GM23248 (cell line): ENCODE data around the gene RABGAP1L. TPM values are rescaled to one million over a fixed set of nuclear protein-coding genes. Genes with fewer than 3 reads are reported as not detected.

Experiments used
- DNase-seq: peaks from one replicate; pipeline ENCODE4 v3.0.0-alpha.2; 2015
- H2AFZ ChIP-seq: fragments of 200-600 bp; sonication (generic); 2 replicates; pipeline ENCODE4 v1.6.1; 2016; ENCODE audit warnings: antibody characterized with exemption
- H3F3A ChIP-seq: fragments of 200-600 bp; sonication (generic); 2 replicates; pipeline ENCODE4 v1.6.1; 2016; ENCODE audit warnings: mild to moderate bottlenecking, antibody characterized with exemption, mixed run types; ENCODE audit not compliant: insufficient read depth
- H3K27ac ChIP-seq: fragments of 200-600 bp; sonication (generic); 2 replicates; pipeline ENCODE4 v1.5.1; 2016; ENCODE audit warnings: mild to moderate bottlenecking
- H3K27me3 ChIP-seq: fragments of 200-600 bp; sonication (generic); replicated peaks from 2 replicates; pipeline ENCODE4 v1.6.1; 2016; ENCODE audit warnings: mild to moderate bottlenecking; ENCODE audit not compliant: insufficient read depth
- H3K36me3 ChIP-seq: fragments of 200-600 bp; sonication (generic); 2 replicates; pipeline ENCODE4 v1.6.1; 2016; ENCODE audit warnings: low read depth, mild to moderate bottlenecking
- H3K4me1 ChIP-seq: fragments of 200-600 bp; sonication (generic); 2 replicates; pipeline ENCODE4 v1.6.1; 2016; ENCODE audit warnings: mild to moderate bottlenecking; ENCODE audit not compliant: insufficient read depth
- H3K4me2 ChIP-seq: fragments of 200-600 bp; sonication (generic); one replicate; pipeline ENCODE4 v1.6.1; 2016; ENCODE audit warnings: mild to moderate bottlenecking; ENCODE audit not compliant: unreplicated experiment
- H3K4me3 ChIP-seq: fragments of 200-600 bp; sonication (generic); 2 replicates; pipeline ENCODE4 v1.5.1; 2016; ENCODE audit warnings: mild to moderate bottlenecking
- H3K79me2 ChIP-seq: fragments of 200-600 bp; sonication (generic); 2 replicates; pipeline ENCODE4 v1.6.1; 2016; ENCODE audit warnings: mild to moderate bottlenecking; ENCODE audit not compliant: insufficient read depth
- H3K9ac ChIP-seq: fragments of 200-600 bp; sonication (generic); 2 replicates; pipeline ENCODE4 v1.6.1; 2016; ENCODE audit warnings: mild to moderate bottlenecking
- H3K9me2 ChIP-seq: fragments of 200-600 bp; sonication (generic); 2 replicates; pipeline ENCODE4 v1.6.1; 2016; ENCODE audit warnings: mixed run types, mild to moderate bottlenecking, moderate library complexity; ENCODE audit not compliant: insufficient read depth
- H3K9me3 ChIP-seq: fragments of 200-600 bp; sonication (generic); one replicate; pipeline ENCODE4 v1.6.1; 2017; ENCODE audit warnings: low read depth
- H4K20me1 ChIP-seq: fragments of 200-600 bp; sonication (generic); 2 replicates; pipeline ENCODE4 v1.6.0; 2016; ENCODE audit not compliant: insufficient read depth
- EZH2 ChIP-seq: fragments of 200-600 bp; sonication (generic); IDR thresholded peaks from 2 replicates; pipeline ENCODE4 v1.6.1; 2018; ENCODE audit warnings: antibody characterized with exemption, mild to moderate bottlenecking; ENCODE audit not compliant: insufficient read depth, poor library complexity, severe bottlenecking
- EZH2phosphoT487 ChIP-seq: fragments of 200-600 bp; sonication (generic); IDR thresholded peaks from 2 replicates; pipeline ENCODE4 v1.6.1; 2018; ENCODE audit warnings: antibody characterized with exemption, moderate library complexity, mild to moderate bottlenecking, low read depth; ENCODE audit not compliant: insufficient read depth
- WGBS, 2 experiments: methylation state at CpG; one replicate each; pipeline ENCODE4 v1.1.6; 2015 to 2017; ENCODE audit warnings: low lambda C conversion rate in 2 of 2, low coverage in 1 of 2; ENCODE audit errors: missing lambda C conversion rate in 2 of 2; 5-methylcytosine and 5-hydroxymethylcytosine counted together
- in situ Hi-C: fragments of 300-500 bp; cut with MboI; formaldehyde crosslinking; loops from 2 replicates; pipeline ENCODE4 v1.15.0; 2020
- polyA plus RNA-seq: library from polyadenylated mRNA; unstranded; fragments of >200 nt; fragmentation: Nextera tagmentation; extraction: Ambion mirVana; gene quantifications from 2 replicates; pipeline ENCODE4 v1.2.1, GENCODE V29; 2016
- total RNA-seq: library from RNA; depleted of rRNA; stranded (reverse); fragments of >200 nt; shearing (Covaris generic); gene quantifications from 2 replicates; pipeline ENCODE4 v1.2.3, GENCODE V29; 2014

Gene RABGAP1L
- total and polyA plus RNA-seq, 2 experiments from 2014 or later, result 13.7 to 21.6 TPM

DNA sequence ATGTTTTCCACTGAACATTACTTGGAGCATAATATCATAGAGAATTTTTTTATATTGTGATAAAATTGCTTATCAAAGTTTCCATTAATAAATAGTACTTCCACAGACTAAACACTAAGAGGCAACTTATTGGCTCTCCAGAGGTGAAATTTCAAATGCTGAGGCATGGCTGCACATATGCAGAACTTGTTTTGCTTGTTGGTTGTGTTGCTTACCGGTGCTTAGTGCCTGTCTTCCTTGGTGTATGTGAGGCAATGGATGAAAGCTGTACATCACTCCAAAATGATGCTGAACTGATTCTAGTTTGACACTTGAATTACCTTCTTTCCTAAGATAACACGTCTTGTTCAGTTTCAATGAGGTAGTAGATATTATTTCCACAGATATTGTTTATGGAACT is 258.6 kb downstream of the RABGAP1L start:
- no peaks in the 10 kb centered on the region for H4K20me1 ChIP-seq
- WGBS, 2 experiments, result 92 to 100% methylated on average over 2 of the region's 2 CpGs

DNA sequence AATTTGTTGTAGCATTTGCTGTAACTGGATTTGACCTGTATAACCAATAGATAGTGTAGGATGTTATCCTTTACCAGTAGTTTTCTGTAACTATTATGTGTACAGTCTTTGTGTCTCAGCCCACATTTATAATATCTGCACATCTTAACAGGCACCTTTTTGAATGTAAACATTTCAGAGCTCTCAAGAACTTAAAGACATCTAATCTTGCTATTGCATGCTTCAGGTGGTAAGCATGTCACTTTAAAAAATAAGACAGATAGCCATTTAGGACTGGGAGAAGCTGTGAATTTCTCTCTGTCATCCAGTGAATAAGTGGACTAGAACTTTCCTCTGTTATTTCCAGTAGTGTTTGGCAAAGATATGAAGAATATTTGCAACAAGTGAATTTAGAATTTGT is 265.8 kb downstream of the RABGAP1L start:
- no peaks in the 10 kb centered on the region for H4K20me1 ChIP-seq

More for the DNA sequence above, 258.6 kb downstream of the RABGAP1L start:
- DNase-seq, result no peak
- Histone ChIP-seq H3K79me2 (no peaks in the 10 kb centered on the region), H3K9ac (no peak overlapping the region), H3K36me3 (no peaks in the 10 kb centered on the region), H3K9me2 (no peaks in the 10 kb centered on the region), H3K27me3 (no peaks in the 10 kb centered on the region), H3K4me1 (no peaks in the 10 kb centered on the region), H3K9me3 (no peaks in the 10 kb centered on the region), H3K27ac (no peak overlapping the region), H3F3A (no peaks in the 10 kb centered on the region), H2AFZ (no peak overlapping the region), H3K4me3 (no peak overlapping the region), H3K4me2 (no peak overlapping the region)
- TF ChIP-seq EZH2 (no peak), EZH2phosphoT487 (no peak)
- in situ Hi-C loops, result no loop called here

DNA sequence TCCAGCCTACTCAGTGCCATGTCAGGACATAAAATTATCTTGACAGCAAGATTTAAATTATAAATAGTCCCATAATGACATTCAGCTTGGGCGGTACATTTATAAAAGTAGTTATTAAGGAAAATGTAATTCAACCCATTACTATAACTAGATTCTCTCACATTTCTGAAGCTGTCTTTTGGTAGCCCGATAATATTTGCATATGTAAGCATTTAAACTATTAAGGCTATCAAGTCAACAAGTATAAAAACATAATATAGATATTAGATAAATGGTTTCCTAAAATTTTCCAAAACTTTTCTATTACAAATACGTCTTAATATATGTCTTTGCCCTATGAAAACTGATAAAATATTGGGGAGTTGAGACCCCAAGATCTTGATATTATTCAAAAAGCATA is 266.8 kb downstream of the RABGAP1L start:
- Histone ChIP-seq H3K9me3 (no peaks in the 10 kb centered on the region), H4K20me1 (no peaks in the 10 kb centered on the region), H3K79me2 (no peaks in the 10 kb centered on the region), H3K4me1 (no peaks in the 10 kb centered on the region), H3K9ac (no peak overlapping the region), H3F3A (no peaks in the 10 kb centered on the region), H3K9me2 (no peaks in the 10 kb centered on the region), H3K4me3 (no peak overlapping the region), H3K27ac (no peak overlapping the region), H3K36me3 (no peaks in the 10 kb centered on the region), H3K4me2 (no peak overlapping the region), H2AFZ (no peak overlapping the region), H3K27me3 (no peaks in the 10 kb centered on the region)
- in situ Hi-C loops, result no loop called here
- TF ChIP-seq EZH2phosphoT487, result no peak
- no peak for TF ChIP-seq EZH2
- no peak for DNase-seq
- 85 to 87% methylated on average over 3 of the region's 3 CpGs for WGBS, 2 experiments

More for the DNA sequence above, 265.8 kb downstream of the RABGAP1L start:
- no peaks in the 10 kb centered on the region for H3F3A ChIP-seq
- H3K4me2 ChIP-seq, result no peak overlapping the region
- no peaks in the 10 kb centered on the region for H3K36me3 ChIP-seq
- in situ Hi-C loops, result no loop called here
- H2AFZ ChIP-seq, result no peak overlapping the region
- H3K79me2 ChIP-seq, result no peaks in the 10 kb centered on the region
- H3K4me1 ChIP-seq, result no peaks in the 10 kb centered on the region
- TF ChIP-seq EZH2 (no peak), EZH2phosphoT487 (no peak)
- no peak overlapping the region for H3K4me3 ChIP-seq
- no peaks in the 10 kb centered on the region for H3K9me2 ChIP-seq
- no peak for DNase-seq
- no peak overlapping the region for H3K27ac ChIP-seq
- H3K9ac ChIP-seq, result no peak overlapping the region
- no peaks in the 10 kb centered on the region for H3K27me3 ChIP-seq
- H3K9me3 ChIP-seq, result no peaks in the 10 kb centered on the region

DNA sequence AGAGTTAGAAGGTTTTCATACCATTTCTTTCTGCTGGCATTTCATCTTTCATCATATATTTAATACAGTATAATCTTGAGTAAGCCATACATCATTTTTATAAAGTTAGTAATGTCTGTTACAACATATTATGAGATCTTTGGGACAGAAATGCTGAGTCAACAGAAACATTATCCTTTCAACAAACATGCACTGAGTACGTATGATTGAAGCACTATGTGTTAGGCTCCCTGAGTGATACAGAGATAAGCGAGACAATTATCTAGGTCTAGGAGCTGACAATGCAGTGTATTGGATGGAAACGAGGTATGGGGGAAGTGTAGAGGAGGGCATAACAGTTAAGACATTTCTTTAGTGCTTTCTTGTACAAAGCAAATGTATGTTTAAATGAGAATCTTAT is 268.7 kb downstream of the RABGAP1L start:
- Histone ChIP-seq H3K4me2 (no peak overlapping the region), H3K4me1 (no peaks in the 10 kb centered on the region), H3K27ac (no peak overlapping the region), H3K4me3 (no peak overlapping the region), H3F3A (no peaks in the 10 kb centered on the region), H2AFZ (no peak overlapping the region), H3K9me2 (no peaks in the 10 kb centered on the region), H3K36me3 (no peaks in the 10 kb centered on the region), H4K20me1 (no peaks in the 10 kb centered on the region), H3K79me2 (no peaks in the 10 kb centered on the region), H3K9me3 (no peaks in the 10 kb centered on the region), H3K27me3 (no peaks in the 10 kb centered on the region), H3K9ac (no peak overlapping the region)
- in situ Hi-C loops, result no loop called here
- 78 to 81% methylated on average over 3 of the region's 3 CpGs for WGBS, 2 experiments
- TF ChIP-seq EZH2phosphoT487, result no peak
- TF ChIP-seq EZH2, result no peak
- DNase-seq, result no peak

DNA sequence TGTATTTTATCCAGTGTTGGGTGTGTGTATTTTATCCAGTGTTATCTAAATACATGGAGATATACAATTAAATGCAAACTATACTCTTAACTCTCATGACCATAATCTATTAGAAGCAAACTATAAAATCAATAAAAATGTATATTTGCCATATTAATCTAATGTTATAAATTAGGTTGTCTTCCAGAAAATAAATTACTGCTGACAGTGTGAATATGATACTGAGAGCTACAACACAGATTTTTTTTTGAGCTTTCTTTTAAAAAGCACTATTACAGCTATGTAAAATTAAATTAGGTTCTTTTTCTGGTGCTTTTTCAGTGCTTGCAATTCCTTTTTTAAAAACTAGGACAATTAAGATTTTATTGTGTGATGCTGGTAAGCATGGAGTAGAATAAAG is 269.4 kb downstream of the RABGAP1L start:
- in situ Hi-C loops, result no loop called here
- no peaks in the 10 kb centered on the region for H4K20me1 ChIP-seq

More for the DNA sequence above, 269.4 kb downstream of the RABGAP1L start:
- no peak for TF ChIP-seq EZH2phosphoT487
- TF ChIP-seq EZH2, result no peak
- Histone ChIP-seq H3F3A (no peaks in the 10 kb centered on the region), H3K36me3 (no peaks in the 10 kb centered on the region), H3K4me1 (peaks cover 7% of the 10 kb centered on the region; the same call in 1 of the 2 replicates), H3K9me2 (no peaks in the 10 kb centered on the region), H3K9ac (no peak overlapping the region), H2AFZ (no peak overlapping the region), H3K9me3 (no peaks in the 10 kb centered on the region), H3K27ac (no peak overlapping the region), H3K4me2 (no peak overlapping the region), H3K27me3 (no peaks in the 10 kb centered on the region), H3K79me2 (no peaks in the 10 kb centered on the region), H3K4me3 (no peak overlapping the region)
- DNase-seq, result no peak
